DND-41 (cell line): Measurements from ENCODE around the gene PLD6.

Source experiments
- CTCF ChIP-seq: IDR thresholded peaks from 2 replicates; pipeline ENCODE4 v1.5.1; 2012; ENCODE audit warnings: borderline replicate concordance, low read length, moderate library complexity, mild to moderate bottlenecking; ENCODE audit not compliant: poor library complexity, severe bottlenecking; ENCODE audit errors: extremely low read depth
- EZH2 ChIP-seq: IDR thresholded peaks from 3 replicates; pipeline ENCODE4 v1.6.1; 2012; ENCODE audit warnings: borderline replicate concordance, low read depth, mild to moderate bottlenecking, moderate library complexity, low read length, inconsistent platforms; ENCODE audit not compliant: severe bottlenecking

- peak; percentile 29 for TF ChIP-seq CTCF
- TF ChIP-seq EZH2, result no peak
These were observed 10.6 kb upstream of the PLD6 start for GRCh38 chr17:17216776-17217175.
